GM21367 (cell line): ENCODE measurements around the gene UPK3A.
A peak's percentile ranks its signal among the peaks of the same experiment; 100 is the strongest.

Experiments used
- ATAC-seq: cut with Tn5 transposase; IDR thresholded peaks from one replicate; pipeline ENCODE4 v1.9.1; 2021; ENCODE audit not compliant: unreplicated experiment

Gene UPK3A

GRCh38 chr22:45308391-45308956 is 23.7 kb downstream of the UPK3A start:
- ATAC-seq: no peak

GRCh38 chr22:45308957-45309421 is 24.2 kb downstream of the UPK3A start:
- ATAC-seq: no peak

- peak; percentile 56 for ATAC-seq
These were observed 24.9 kb downstream of the UPK3A start, which contains the start of gene FAM118A for GRCh38 chr22:45309422-45310227. Gene FAM118A (plus strand): TSS chr22:45309934. CDS start chr22:45322380, 12,446 bp downstream.

GRCh38 chr22:45310331-45310976 is 25.7 kb downstream of the UPK3A start:
- no peak for ATAC-seq

- no peak for ATAC-seq
These were observed 26.3 kb downstream of the UPK3A start for GRCh38 chr22:45310977-45311531.

GRCh38 chr22:45312415-45312814 is 27.7 kb downstream of the UPK3A start:
- no peak for ATAC-seq

GRCh38 chr22:45312856-45313255 is 28.1 kb downstream of the UPK3A start:
- no peak for ATAC-seq

- ATAC-seq: no peak
These were observed 29.4 kb downstream of the UPK3A start for GRCh38 chr22:45314054-45314721.

- no peak for ATAC-seq
These were observed 30.0 kb downstream of the UPK3A start for GRCh38 chr22:45314786-45315185.

GRCh38 chr22:45316796-45317526 is 32.2 kb downstream of the UPK3A start:
- no peak for ATAC-seq

- ATAC-seq: no peak
These were observed 32.9 kb downstream of the UPK3A start for GRCh38 chr22:45317551-45318167.

- ATAC-seq: peak; percentile 48
These were observed 33.4 kb downstream of the UPK3A start for GRCh38 chr22:45318168-45318557.

- peak; percentile 30 for ATAC-seq
These were observed 34.0 kb downstream of the UPK3A start for GRCh38 chr22:45318558-45319323.

- ATAC-seq: no peak
These were observed 34.6 kb downstream of the UPK3A start for GRCh38 chr22:45319324-45319685.

- ATAC-seq: no peak
These were observed 35.7 kb downstream of the UPK3A start for GRCh38 chr22:45320357-45320976.

- no peak for ATAC-seq
These were observed 37.1 kb downstream of the UPK3A start for GRCh38 chr22:45321827-45322226.

- ATAC-seq: no peak
These were observed 38.2 kb downstream of the UPK3A start for GRCh38 chr22:45322873-45323525.

GRCh38 chr22:45323695-45324094 is 38.9 kb downstream of the UPK3A start:
- ATAC-seq: no peak
